ENCODE data around the gene AKAP5. TPM values are rescaled to one million over a fixed set of nuclear protein-coding genes. Genes with fewer than 3 reads are reported as not detected.

Gene AKAP5
- total and polyA plus RNA-seq, 2 of the 13 experiments (the other 11 are each of a cell fraction or from before 2014, with no cell fraction given) = 0.18 to 1.5 TPM

- no peak for DNase-seq (ENCODE audit: low spot score)
- CTCF ChIA-PET (ENCODE audit: low intra/inter-chr PET ratio, low total read pairs) = interaction anchor here (0.6 kb wide), 1 partner anchor 20 kb away, joined by 3 read pairs; no protein-coding TSS in a partner anchor
- in situ Hi-C loops (cut with HindIII; ENCODE audit: extremely low pct_ligation_motif_present, low pct_unique_long_range_greater_than_20kb) = no loop called here
- no peaks in the 10 kb centered on the region for H3K27me3 ChIP-seq (ENCODE audit: control insufficient read depth in 1 of 2, insufficient read depth in 2 of 2, low read length in 2 of 2)
- POLR2A ChIA-PET = interaction anchor here (0.5 kb wide), 1 partner anchor 891 kb away, joined by 3 read pairs; no protein-coding TSS in a partner anchor
- no peak overlapping the region for H3K9ac ChIP-seq (ENCODE audit: insufficient read depth, low read depth, low read length)
- ATAC-seq = no peak
- intact Hi-C loops (cut with micrococcal nuclease; ENCODE audit: unreplicated experiment) = no loop called here
- no TSS peak for BruUV-seq (replicated peaks)
- no peaks in the 10 kb centered on the region for H4K20me1 ChIP-seq (ENCODE audit: insufficient read depth, low read length)
- no peak overlapping the region for H3K4me2 ChIP-seq (ENCODE audit: low read depth, low read length)
- peaks cover 7 to 18% of the 10 kb centered on the region in 2 experiments; a peak in 3 of 5 replicates for H3K36me3 ChIP-seq (replicated peaks in 1 of 2; ENCODE audit: control insufficient read depth in 1 of 2, insufficient read depth in 2 of 2, low read length in 2 of 2)
- no peak overlapping the region for H3K27ac ChIP-seq (ENCODE audit: extremely low read length, insufficient read depth, low read length)
- 83% methylated on average over 2 of the region's 2 CpGs for whole genome bisulfite sequencing (ENCODE audit: low lambda C conversion rate)
- no peak overlapping the region for H2AFZ ChIP-seq (ENCODE audit: low read length)
- no peak for FAIRE-seq
- H3K4me3 ChIP-seq (replicated peaks in 1 of 3; ENCODE audit: insufficient read depth in 1 of 3, low read depth in 2 of 3, low read length in 3 of 3) = no peak overlapping the region
- no peaks in the 10 kb centered on the region for H3K4me1 ChIP-seq (ENCODE audit: insufficient read depth, low read length)
- H3K79me2 ChIP-seq (ENCODE audit: insufficient read depth, low read length) = no peaks in the 10 kb centered on the region
- H3K9me3 ChIP-seq (ENCODE audit: low read length) = no peaks in the 10 kb centered on the region
- TF ChIP-seq FOXK1 (CRISPR knock-in tag; IDR thresholded peaks at IDR 0.05; ENCODE audit: borderline replicate concordance, low read depth) (no peak), CREB1 (IDR thresholded peaks at IDR 0.05) (no peak), CREB1 (CRISPR knock-in tag; IDR thresholded peaks at IDR 0.05) (no peak), SMC3 (IDR thresholded peaks at IDR 0.05; ENCODE audit: low read length) (no peak), ZNF430 (CRISPR knock-in tag; IDR thresholded peaks at IDR 0.05) (no peak), CERS6 (CRISPR knock-in tag; IDR thresholded peaks at IDR 0.05) (no peak)
- TF ChIP-seq, protein P1, sequence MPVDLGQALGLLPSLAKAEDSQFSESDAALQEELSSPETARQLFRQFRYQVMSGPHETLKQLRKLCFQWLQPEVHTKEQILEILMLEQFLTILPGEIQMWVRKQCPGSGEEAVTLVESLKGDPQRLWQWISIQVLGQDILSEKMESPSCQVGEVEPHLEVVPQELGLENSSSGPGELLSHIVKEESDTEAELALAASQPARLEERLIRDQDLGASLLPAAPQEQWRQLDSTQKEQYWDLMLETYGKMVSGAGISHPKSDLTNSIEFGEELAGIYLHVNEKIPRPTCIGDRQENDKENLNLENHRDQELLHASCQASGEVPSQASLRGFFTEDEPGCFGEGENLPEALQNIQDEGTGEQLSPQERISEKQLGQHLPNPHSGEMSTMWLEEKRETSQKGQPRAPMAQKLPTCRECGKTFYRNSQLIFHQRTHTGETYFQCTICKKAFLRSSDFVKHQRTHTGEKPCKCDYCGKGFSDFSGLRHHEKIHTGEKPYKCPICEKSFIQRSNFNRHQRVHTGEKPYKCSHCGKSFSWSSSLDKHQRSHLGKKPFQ (CRISPR knock-in tag; IDR thresholded peaks at IDR 0.05; ENCODE audit: insufficient replicate concordance) = no peak
- TF ChIP-seq, protein P2, sequence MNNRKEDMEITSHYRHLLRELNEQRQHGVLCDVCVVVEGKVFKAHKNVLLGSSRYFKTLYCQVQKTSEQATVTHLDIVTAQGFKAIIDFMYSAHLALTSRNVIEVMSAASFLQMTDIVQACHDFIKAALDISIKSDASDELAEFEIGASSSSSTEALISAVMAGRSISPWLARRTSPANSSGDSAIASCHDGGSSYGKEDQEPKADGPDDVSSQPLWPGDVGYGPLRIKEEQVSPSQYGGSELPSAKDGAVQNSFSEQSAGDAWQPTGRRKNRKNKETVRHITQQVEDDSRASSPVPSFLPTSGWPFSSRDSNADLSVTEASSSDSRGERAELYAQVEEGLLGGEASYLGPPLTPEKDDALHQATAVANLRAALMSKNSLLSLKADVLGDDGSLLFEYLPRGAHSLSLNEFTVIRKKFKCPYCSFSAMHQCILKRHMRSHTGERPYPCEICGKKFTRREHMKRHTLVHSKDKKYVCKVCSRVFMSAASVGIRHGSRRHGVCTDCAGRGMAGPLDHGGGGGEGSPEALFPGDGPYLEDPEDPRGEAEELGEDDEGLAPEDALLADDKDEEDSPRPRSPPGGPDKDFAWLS (CRISPR knock-in tag; IDR thresholded peaks at IDR 0.05; ENCODE audit: borderline replicate concordance) = no peak
- TF ChIP-seq, protein P3, sequence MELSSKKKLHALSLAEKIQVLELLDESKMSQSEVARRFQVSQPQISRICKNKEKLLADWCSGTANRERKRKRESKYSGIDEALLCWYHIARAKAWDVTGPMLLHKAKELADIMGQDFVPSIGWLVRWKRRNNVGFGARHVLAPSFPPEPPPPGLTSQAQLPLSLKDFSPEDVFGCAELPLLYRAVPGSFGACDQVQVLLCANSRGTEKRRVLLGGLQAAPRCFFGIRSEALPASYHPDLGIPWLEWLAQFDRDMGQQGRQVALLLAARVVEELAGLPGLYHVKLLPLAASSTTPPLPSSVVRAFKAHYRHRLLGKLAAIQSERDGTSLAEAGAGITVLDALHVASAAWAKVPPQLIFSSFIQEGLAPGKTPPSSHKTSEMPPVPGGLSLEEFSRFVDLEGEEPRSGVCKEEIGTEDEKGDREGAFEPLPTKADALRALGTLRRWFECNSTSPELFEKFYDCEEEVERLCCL (CRISPR knock-in tag; IDR thresholded peaks at IDR 0.05; ENCODE audit: borderline replicate concordance) = no peak
- TF ChIP-seq, protein P4, sequence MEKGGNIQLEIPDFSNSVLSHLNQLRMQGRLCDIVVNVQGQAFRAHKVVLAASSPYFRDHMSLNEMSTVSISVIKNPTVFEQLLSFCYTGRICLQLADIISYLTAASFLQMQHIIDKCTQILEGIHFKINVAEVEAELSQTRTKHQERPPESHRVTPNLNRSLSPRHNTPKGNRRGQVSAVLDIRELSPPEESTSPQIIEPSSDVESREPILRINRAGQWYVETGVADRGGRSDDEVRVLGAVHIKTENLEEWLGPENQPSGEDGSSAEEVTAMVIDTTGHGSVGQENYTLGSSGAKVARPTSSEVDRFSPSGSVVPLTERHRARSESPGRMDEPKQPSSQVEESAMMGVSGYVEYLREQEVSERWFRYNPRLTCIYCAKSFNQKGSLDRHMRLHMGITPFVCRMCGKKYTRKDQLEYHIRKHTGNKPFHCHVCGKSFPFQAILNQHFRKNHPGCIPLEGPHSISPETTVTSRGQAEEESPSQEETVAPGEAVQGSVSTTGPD (CRISPR knock-in tag; IDR thresholded peaks at IDR 0.05) = no peak
- TF ChIP-seq, protein P5, sequence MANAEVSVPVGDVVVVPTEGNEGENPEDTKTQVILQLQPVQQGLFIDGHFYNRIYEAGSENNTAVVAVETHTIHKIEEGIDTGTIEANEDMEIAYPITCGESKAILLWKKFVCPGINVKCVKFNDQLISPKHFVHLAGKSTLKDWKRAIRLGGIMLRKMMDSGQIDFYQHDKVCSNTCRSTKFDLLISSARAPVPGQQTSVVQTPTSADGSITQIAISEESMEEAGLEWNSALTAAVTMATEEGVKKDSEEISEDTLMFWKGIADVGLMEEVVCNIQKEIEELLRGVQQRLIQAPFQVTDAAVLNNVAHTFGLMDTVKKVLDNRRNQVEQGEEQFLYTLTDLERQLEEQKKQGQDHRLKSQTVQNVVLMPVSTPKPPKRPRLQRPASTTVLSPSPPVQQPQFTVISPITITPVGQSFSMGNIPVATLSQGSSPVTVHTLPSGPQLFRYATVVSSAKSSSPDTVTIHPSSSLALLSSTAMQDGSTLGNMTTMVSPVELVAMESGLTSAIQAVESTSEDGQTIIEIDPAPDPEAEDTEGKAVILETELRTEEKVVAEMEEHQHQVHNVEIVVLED (CRISPR knock-in tag; IDR thresholded peaks at IDR 0.05; ENCODE audit: borderline replicate concordance) = no peak
- TF ChIP-seq, protein P6, sequence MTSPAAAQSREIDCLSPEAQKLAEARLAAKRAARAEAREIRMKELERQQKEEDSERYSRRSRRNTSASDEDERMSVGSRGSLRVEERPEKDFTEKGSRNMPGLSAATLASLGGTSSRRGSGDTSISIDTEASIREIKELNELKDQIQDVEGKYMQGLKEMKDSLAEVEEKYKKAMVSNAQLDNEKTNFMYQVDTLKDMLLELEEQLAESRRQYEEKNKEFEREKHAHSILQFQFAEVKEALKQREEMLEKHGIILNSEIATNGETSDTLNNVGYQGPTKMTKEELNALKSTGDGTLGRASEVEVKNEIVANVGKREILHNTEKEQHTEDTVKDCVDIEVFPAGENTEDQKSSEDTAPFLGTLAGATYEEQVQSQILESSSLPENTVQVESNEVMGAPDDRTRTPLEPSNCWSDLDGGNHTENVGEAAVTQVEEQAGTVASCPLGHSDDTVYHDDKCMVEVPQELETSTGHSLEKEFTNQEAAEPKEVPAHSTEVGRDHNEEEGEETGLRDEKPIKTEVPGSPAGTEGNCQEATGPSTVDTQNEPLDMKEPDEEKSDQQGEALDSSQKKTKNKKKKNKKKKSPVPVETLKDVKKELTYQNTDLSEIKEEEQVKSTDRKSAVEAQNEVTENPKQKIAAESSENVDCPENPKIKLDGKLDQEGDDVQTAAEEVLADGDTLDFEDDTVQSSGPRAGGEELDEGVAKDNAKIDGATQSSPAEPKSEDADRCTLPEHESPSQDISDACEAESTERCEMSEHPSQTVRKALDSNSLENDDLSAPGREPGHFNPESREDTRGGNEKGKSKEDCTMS (CRISPR knock-in tag; conservative IDR thresholded peaks at IDR 0.05) = no peak
These were observed 26.3 kb downstream of the AKAP5 start for GRCh38 chr14:64491637-64492036.

All from HepG2 (cell line).